Transverse colon (tissue), 4 donors: ENCODE data around the gene SLC24A1.

Source experiments
- POLR2A ChIP-seq: fragments of 450-650 bp; IDR thresholded peaks from one replicate; pipeline ENCODE4 v1.6.1; 2016; ENCODE audit warnings: antibody characterized with exemption, mild to moderate bottlenecking, moderate library complexity
- POLR2AphosphoS5 ChIP-seq, 3 donors: sonication (generic); formaldehyde crosslinking; IDR thresholded peaks; one replicate each; pipeline ENCODE4 v1.6.1; 2016; ENCODE audit warnings: antibody characterized with exemption in 3 of 3
- TF ChIP-seq, protein P1 (sequence below), 5 experiments: fragments of 200-600 bp in 3 of 5; fragments of 450-650 bp in 2 of 5; sonication (generic) in 3 of 5; IDR thresholded peaks; 1 replicate in 2 of 5; 2 replicates in 3 of 5; pipeline ENCODE4 v1.5.1; 2016 to 2017; ENCODE audit warnings: antibody characterized with exemption in 5 of 5, inconsistent platforms in 3 of 5, mild to moderate bottlenecking in 2 of 5, moderate library complexity in 1 of 5

GRCh38 chr15:65630760-65631159, 9.0 kb downstream of the SLC24A1 start:
- TF ChIP-seq, protein P1, sequence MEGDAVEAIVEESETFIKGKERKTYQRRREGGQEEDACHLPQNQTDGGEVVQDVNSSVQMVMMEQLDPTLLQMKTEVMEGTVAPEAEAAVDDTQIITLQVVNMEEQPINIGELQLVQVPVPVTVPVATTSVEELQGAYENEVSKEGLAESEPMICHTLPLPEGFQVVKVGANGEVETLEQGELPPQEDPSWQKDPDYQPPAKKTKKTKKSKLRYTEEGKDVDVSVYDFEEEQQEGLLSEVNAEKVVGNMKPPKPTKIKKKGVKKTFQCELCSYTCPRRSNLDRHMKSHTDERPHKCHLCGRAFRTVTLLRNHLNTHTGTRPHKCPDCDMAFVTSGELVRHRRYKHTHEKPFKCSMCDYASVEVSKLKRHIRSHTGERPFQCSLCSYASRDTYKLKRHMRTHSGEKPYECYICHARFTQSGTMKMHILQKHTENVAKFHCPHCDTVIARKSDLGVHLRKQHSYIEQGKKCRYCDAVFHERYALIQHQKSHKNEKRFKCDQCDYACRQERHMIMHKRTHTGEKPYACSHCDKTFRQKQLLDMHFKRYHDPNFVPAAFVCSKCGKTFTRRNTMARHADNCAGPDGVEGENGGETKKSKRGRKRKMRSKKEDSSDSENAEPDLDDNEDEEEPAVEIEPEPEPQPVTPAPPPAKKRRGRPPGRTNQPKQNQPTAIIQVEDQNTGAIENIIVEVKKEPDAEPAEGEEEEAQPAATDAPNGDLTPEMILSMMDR (IDR thresholded peaks at IDR 0.05) = no peak
- TF ChIP-seq POLR2A (no peak), POLR2AphosphoS5 (IDR thresholded peaks at IDR 0.05) (no peak)
